Measurements from ENCODE around the gene MAP6. TPM values are rescaled to one million over a fixed set of nuclear protein-coding genes. Genes with fewer than 3 reads are reported as not detected.

The MAP6 gene
- total and polyA plus RNA-seq, 10 of the 15 experiments (the other 5 are each of a cell fraction or from before 2014, with no cell fraction given) = 0.06 to 0.19 (median 0.11) TPM; not detected in 5

DNA sequence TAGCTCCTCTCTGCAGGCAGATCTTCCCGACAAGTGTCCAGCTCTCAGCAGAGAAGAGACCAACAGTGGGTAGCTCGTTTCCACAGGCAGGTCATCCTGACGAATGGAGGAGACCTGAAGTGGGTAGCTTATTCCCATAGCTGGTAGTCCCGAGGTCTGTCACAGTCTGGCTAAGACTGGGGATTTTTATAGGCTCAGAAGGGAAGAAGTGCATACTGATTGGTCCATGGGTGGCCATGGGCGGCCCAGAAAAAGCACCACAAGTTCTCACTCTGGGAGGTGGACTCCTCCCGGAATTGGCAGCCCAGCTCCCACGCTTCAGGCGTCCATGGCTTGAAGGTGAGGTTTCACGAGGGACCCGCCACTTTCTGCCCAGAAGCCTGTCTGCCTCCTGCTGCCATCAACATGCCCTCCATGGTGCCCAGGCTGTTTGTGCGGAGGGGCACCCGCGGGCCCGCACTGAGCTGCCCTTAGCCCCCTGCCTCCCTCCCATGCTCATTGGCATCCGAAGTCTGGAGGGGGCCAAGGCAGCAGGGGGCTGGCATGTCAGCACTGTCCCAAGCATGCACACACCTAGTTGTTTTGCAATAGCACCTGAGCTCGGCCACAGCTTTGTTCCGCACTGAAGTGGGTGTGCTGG is 9.9 kb upstream of the MAP6 start:
- intact Hi-C loops (cut with micrococcal nuclease; ENCODE audit: unreplicated experiment) = no loop called here
- CTCF ChIA-PET = interaction anchor here (1.4 to 2.2 kb wide), 2 partner anchors 27 to 81 kb away, joined by 3 to 7 read pairs; no protein-coding TSS in a partner anchor
- H3K27me3 ChIP-seq (replicated peaks in 1 of 2; ENCODE audit: control insufficient read depth in 2 of 2, insufficient read depth in 2 of 2, low read length in 1 of 2) = no peaks in the 10 kb centered on the region
- no peak for TF ChIP-seq STAT3 (IDR thresholded peaks at IDR 0.05; ENCODE audit: low read depth, low read length)
- no peak for TF ChIP-seq NFXL1 (IDR thresholded peaks at IDR 0.05; ENCODE audit: borderline replicate concordance)
- no peak for TF ChIP-seq CREM (IDR thresholded peaks at IDR 0.05; ENCODE audit: low read depth)
- TF ChIP-seq SPI1 (IDR thresholded peaks at IDR 0.05; ENCODE audit: borderline replicate concordance, insufficient read depth, low read depth, low read length) = no peak
- no peak for TF ChIP-seq HDAC6 (IDR thresholded peaks at IDR 0.05; ENCODE audit: unreplicated experiment)
- TF ChIP-seq NBN (IDR thresholded peaks at IDR 0.05) = no peak
- no peak for TF ChIP-seq NR2C1 (IDR thresholded peaks at IDR 0.05)
- no peak for TF ChIP-seq YBX1 (IDR thresholded peaks at IDR 0.05)
- TF ChIP-seq EZH2 (IDR thresholded peaks at IDR 0.05; ENCODE audit: borderline replicate concordance, control insufficient read depth, low read depth, low read length) = no peak
- no peak for TF ChIP-seq MYC (IDR thresholded peaks at IDR 0.05; ENCODE audit: insufficient read depth, insufficient read length, insufficient replicate concordance, low read length, severe bottlenecking)
- no peak for TF ChIP-seq STAT1 (conservative IDR thresholded peaks at IDR 0.05)
- no peak for TF ChIP-seq RFX5 (IDR thresholded peaks at IDR 0.05; ENCODE audit: low read depth, low read length)
- no peak for TF ChIP-seq TBL1XR1 (IDR thresholded peaks at IDR 0.05; ENCODE audit: low read depth, low read length)
- TF ChIP-seq, protein P1, sequence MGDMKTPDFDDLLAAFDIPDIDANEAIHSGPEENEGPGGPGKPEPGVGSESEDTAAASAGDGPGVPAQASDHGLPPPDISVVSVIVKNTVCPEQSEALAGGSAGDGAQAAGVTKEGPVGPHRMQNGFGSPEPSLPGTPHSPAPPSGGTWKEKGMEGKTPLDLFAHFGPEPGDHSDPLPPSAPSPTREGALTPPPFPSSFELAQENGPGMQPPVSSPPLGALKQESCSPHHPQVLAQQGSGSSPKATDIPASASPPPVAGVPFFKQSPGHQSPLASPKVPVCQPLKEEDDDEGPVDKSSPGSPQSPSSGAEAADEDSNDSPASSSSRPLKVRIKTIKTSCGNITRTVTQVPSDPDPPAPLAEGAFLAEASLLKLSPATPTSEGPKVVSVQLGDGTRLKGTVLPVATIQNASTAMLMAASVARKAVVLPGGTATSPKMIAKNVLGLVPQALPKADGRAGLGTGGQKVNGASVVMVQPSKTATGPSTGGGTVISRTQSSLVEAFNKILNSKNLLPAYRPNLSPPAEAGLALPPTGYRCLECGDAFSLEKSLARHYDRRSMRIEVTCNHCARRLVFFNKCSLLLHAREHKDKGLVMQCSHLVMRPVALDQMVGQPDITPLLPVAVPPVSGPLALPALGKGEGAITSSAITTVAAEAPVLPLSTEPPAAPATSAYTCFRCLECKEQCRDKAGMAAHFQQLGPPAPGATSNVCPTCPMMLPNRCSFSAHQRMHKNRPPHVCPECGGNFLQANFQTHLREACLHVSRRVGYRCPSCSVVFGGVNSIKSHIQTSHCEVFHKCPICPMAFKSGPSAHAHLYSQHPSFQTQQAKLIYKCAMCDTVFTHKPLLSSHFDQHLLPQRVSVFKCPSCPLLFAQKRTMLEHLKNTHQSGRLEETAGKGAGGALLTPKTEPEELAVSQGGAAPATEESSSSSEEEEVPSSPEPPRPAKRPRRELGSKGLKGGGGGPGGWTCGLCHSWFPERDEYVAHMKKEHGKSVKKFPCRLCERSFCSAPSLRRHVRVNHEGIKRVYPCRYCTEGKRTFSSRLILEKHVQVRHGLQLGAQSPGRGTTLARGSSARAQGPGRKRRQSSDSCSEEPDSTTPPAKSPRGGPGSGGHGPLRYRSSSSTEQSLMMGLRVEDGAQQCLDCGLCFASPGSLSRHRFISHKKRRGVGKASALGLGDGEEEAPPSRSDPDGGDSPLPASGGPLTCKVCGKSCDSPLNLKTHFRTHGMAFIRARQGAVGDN (IDR thresholded peaks at IDR 0.05) = no peak
- TF ChIP-seq, protein P2, sequence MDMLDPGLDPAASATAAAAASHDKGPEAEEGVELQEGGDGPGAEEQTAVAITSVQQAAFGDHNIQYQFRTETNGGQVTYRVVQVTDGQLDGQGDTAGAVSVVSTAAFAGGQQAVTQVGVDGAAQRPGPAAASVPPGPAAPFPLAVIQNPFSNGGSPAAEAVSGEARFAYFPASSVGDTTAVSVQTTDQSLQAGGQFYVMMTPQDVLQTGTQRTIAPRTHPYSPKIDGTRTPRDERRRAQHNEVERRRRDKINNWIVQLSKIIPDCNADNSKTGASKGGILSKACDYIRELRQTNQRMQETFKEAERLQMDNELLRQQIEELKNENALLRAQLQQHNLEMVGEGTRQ (IDR thresholded peaks at IDR 0.05; ENCODE audit: borderline replicate concordance, low read depth, low read length) = no peak
- TF ChIP-seq SMARCA5 (IDR thresholded peaks at IDR 0.05) = no peak
- TF ChIP-seq BCL11A (IDR thresholded peaks at IDR 0.05; ENCODE audit: low read depth, low read length) = no peak

More for the DNA sequence above, 9.9 kb upstream of the MAP6 start:
- SMC1A ChIA-PET (ENCODE audit: uncharacterized antibody, unreplicated experiment) = interaction anchor here (0.8 to 1.5 kb wide), 4 partner anchors 8 to 35 kb away, joined by 3 read pairs; no protein-coding TSS in a partner anchor
- Histone ChIP-seq H3K79me2 (ENCODE audit: control insufficient read depth, insufficient read depth, low read length) (no peaks in the 10 kb centered on the region), H2AFZ (ENCODE audit: control insufficient read depth, low read depth, low read length) (no peak overlapping the region), H3K9me3 (replicated peaks; ENCODE audit: control insufficient read depth, insufficient read depth, low read length) (no peaks in the 10 kb centered on the region; the same call in 2 of the 3 replicates), H4K20me1 (ENCODE audit: control insufficient read depth, insufficient read depth) (no peaks in the 10 kb centered on the region), H3K9ac (ENCODE audit: control insufficient read depth, insufficient read depth, low read length) (no peak overlapping the region), H3K4me3 (no peak overlapping the region), H3K27ac (ENCODE audit: control insufficient read depth, insufficient read depth) (no peak overlapping the region), H3K4me1 (ENCODE audit: control insufficient read depth, insufficient read depth, low read length) (peaks cover 8% of the 10 kb centered on the region), H3K36me3 (ENCODE audit: control insufficient read depth in 2 of 2, insufficient read depth in 2 of 2, low read length in 1 of 2) (no peaks in the 10 kb centered on the region), H3K4me2 (ENCODE audit: control insufficient read depth, insufficient read depth) (no peak overlapping the region)
- in situ Hi-C loops (cut with MboI) = loop anchor here (5.0 kb wide), 1 partner anchor 49 kb away; no protein-coding TSS in a partner anchor
- RAD21 ChIA-PET (ENCODE audit: unreplicated experiment) = no interaction called here
- WGBS (ENCODE audit: insufficient coverage, insufficient replicate concordance, low lambda C conversion rate, missing lambda C conversion rate) = 58% methylated on average over 17 of the region's 17 CpGs
- ATAC-seq (no peak), FAIRE-seq (no peak), DNase-seq (ENCODE audit: low read depth, low spot score) (no peak)
- BruUV-seq (replicated peaks) = no TSS peak
- POLR2A ChIA-PET = no interaction called here

Data from GM12878 (cell line).